Astrocyte of the cerebellum (primary cell): ENCODE results near the gene LIMCH1.
"Not testable (repeated sequence)": the region's sequence is repeated elsewhere in the genome, so short reads cannot be mapped to it uniquely, and the experiment has no call there.

Experiments used
- DNase-seq: peaks from one replicate; pipeline ENCODE4 v3.0.0-alpha.2; 2011; ENCODE audit warnings: low read depth
- H3K4me3 ChIP-seq: 2 replicates; pipeline ENCODE4 v1.5.1; 2011; ENCODE audit warnings: mild to moderate bottlenecking, low read depth, low read length, moderate library complexity
- CTCF ChIP-seq: IDR thresholded peaks from 2 replicates; pipeline ENCODE4 v1.5.1; 2012; ENCODE audit warnings: low read length, low read depth, moderate library complexity, mild to moderate bottlenecking; ENCODE audit errors: missing control alignments
- in situ Hi-C: cut with HindIII; loops from 2 replicates; pipeline ENCODE4 v1.10.0; 2017; ENCODE audit warnings: low sequenced_read_pairs

Gene LIMCH1

GRCh38 chr4:41696763-41697162, 158.8 kb downstream of the LIMCH1 start:
- no peak overlapping the region for H3K4me3 ChIP-seq
- DNase-seq = no peak
- TF ChIP-seq CTCF = no peak
- in situ Hi-C loops = no loop called here

GRCh38 chr4:41701983-41702382, 164.0 kb downstream of the LIMCH1 start:
- H3K4me3 ChIP-seq = no peak overlapping the region
- no peak for TF ChIP-seq CTCF
- in situ Hi-C loops = loop anchor here (25.0 kb wide), 1 partner anchor 185 kb away; no protein-coding TSS in a partner anchor
- DNase-seq = no peak

- no peak overlapping the region for H3K4me3 ChIP-seq
- DNase-seq = no peak
- in situ Hi-C loops = loop anchor here (25.0 kb wide), 1 partner anchor 185 kb away; no protein-coding TSS in a partner anchor
- TF ChIP-seq CTCF = no peak
These were observed 164.8 kb downstream of the LIMCH1 start for GRCh38 chr4:41702770-41703169.

- no peak for TF ChIP-seq CTCF
- H3K4me3 ChIP-seq = no peak overlapping the region
- in situ Hi-C loops = loop anchor here (25.0 kb wide), 1 partner anchor 184 kb away; no protein-coding TSS in a partner anchor
- no peak for DNase-seq
These were observed 165.8 kb downstream of the LIMCH1 start for GRCh38 chr4:41703785-41704184.

- no peak overlapping the region for H3K4me3 ChIP-seq
- DNase-seq = peak; percentile 54
- in situ Hi-C loops = loop anchor here (25.0 kb wide), 1 partner anchor 177 kb away; no protein-coding TSS in a partner anchor
- no peak for TF ChIP-seq CTCF
These were observed 172.0 kb downstream of the LIMCH1 start for GRCh38 chr4:41709844-41710481.

GRCh38 chr4:41711654-41712053, 173.7 kb downstream of the LIMCH1 start:
- DNase-seq, H3K4me3 ChIP-seq: not testable (repeated sequence)
- in situ Hi-C loops = loop anchor here (25.0 kb wide), 1 partner anchor 176 kb away; no protein-coding TSS in a partner anchor

GRCh38 chr4:41712425-41712824, 174.5 kb downstream of the LIMCH1 start:
- in situ Hi-C loops = loop anchor here (25.0 kb wide), 1 partner anchor 175 kb away; no protein-coding TSS in a partner anchor
- TF ChIP-seq CTCF = no peak
- no peak for DNase-seq
- no peak overlapping the region for H3K4me3 ChIP-seq
